IMR-90 (cell line): Measurements from ENCODE around the gene SLFNL1. TPM values are rescaled to one million over a fixed set of nuclear protein-coding genes. Genes with fewer than 3 reads are reported as not detected.

Experiments used
- ATAC-seq: fragments of 200-7000 bp; cut with Tn5 transposase; 2 replicates; pipeline ENCODE4 v1.9.1; 2020; ENCODE audit warnings: low read depth, mild to moderate bottlenecking, moderate library complexity
- BruUV-seq: library from RNA; stranded (reverse); fragments of 400-500 nt; replicated peaks from 2 replicates; lab custom pipeline; 2021; lab: Mats Ljungman, UMichigan
- CTCF ChIA-PET: fragments of 300-600 bp; formaldehyde crosslinking; extraction: SDS; loops from one replicate; lab custom pipeline; 2021; ENCODE audit warnings: antibody characterized with exemption; lab: Yijun Ruan, JAX
- POLR2A ChIA-PET: fragments of 300-600 bp; sonication (Branson Sonifier 250); formaldehyde crosslinking; loops from one replicate; lab custom pipeline; 2022; ENCODE audit warnings: antibody characterized with exemption; ENCODE audit not compliant: unreplicated experiment; lab: Charles Lee
- DNase-seq: peaks from one replicate; pipeline ENCODE4 v3.0.0; 2013
- H2AFZ ChIP-seq: replicated peaks from 2 replicates; pipeline ENCODE3; 2013; ENCODE audit warnings: low read length, mild to moderate bottlenecking; ENCODE audit not compliant: poor library complexity
- H2AK5ac ChIP-seq: 2 replicates; pipeline ENCODE4 v1.6.1; 2013; ENCODE audit warnings: low read depth, low read length, inconsistent platforms
- H2AK9ac ChIP-seq: replicated peaks from 2 replicates; pipeline ENCODE3; 2013; ENCODE audit warnings: mild to moderate bottlenecking, low read depth, low read length, moderate library complexity; ENCODE audit not compliant: poor library complexity
- H2BK120ac ChIP-seq: 2 replicates; pipeline ENCODE4 v1.6.1; 2013; ENCODE audit warnings: low read depth, low read length, inconsistent platforms
- H2BK15ac ChIP-seq: 3 replicates; pipeline ENCODE4 v1.6.1; 2013; ENCODE audit warnings: low read depth, low read length, inconsistent platforms
- H2BK20ac ChIP-seq: 2 replicates; pipeline ENCODE4 v1.6.1; 2013; ENCODE audit warnings: low read depth, mild to moderate bottlenecking, inconsistent platforms, low read length, moderate library complexity
- H2BK5ac ChIP-seq: 2 replicates; pipeline ENCODE4 v1.6.1; 2013; ENCODE audit warnings: mild to moderate bottlenecking, low read depth, low read length, inconsistent platforms; ENCODE audit not compliant: poor library complexity, severe bottlenecking
- H3K14ac ChIP-seq: replicated peaks from 2 replicates; pipeline ENCODE4 v1.6.1; 2013; ENCODE audit warnings: low read depth, low read length, inconsistent platforms
- H3K18ac ChIP-seq: 2 replicates; pipeline ENCODE4 v1.6.1; 2013; ENCODE audit warnings: low read depth, low read length, control low read depth
- H3K23ac ChIP-seq: 2 replicates; pipeline ENCODE4 v1.6.1; 2013; ENCODE audit warnings: low read depth, low read length, inconsistent platforms
- H3K27ac ChIP-seq: 2 replicates; pipeline ENCODE4 v1.5.1; 2013; ENCODE audit warnings: mild to moderate bottlenecking, control low read depth, low read length; ENCODE audit not compliant: insufficient read depth
- H3K27me3 ChIP-seq: 2 replicates; pipeline ENCODE4 v1.6.1; 2013; ENCODE audit warnings: low read length; ENCODE audit not compliant: control insufficient read depth, insufficient read depth
- H3K36me3 ChIP-seq: 2 replicates; pipeline ENCODE4 v1.6.1; 2013; ENCODE audit warnings: low read length, mixed read lengths; ENCODE audit not compliant: control insufficient read depth, insufficient read depth
- H3K4ac ChIP-seq: 2 replicates; pipeline ENCODE4 v1.6.1; 2013; ENCODE audit warnings: low read depth, low read length, inconsistent platforms
- H3K4me1 ChIP-seq: 2 replicates; pipeline ENCODE4 v1.6.1; 2013; ENCODE audit warnings: low read length, mixed read lengths; ENCODE audit not compliant: control insufficient read depth, insufficient read depth
- H3K4me2 ChIP-seq: 2 replicates; pipeline ENCODE4 v1.6.1; 2013; ENCODE audit warnings: low read depth, mild to moderate bottlenecking, control low read depth, low read length, moderate library complexity
- H3K4me3 ChIP-seq: 2 replicates; pipeline ENCODE4 v1.5.1; 2013; ENCODE audit warnings: low read depth, mild to moderate bottlenecking, control low read depth, low read length, moderate library complexity; ENCODE audit not compliant: insufficient read depth
- H3K56ac ChIP-seq: 2 replicates; pipeline ENCODE4 v1.6.1; 2013; ENCODE audit warnings: low read length, inconsistent platforms; ENCODE audit not compliant: insufficient read depth; ENCODE audit errors: extremely low read depth
- H3K79me1 ChIP-seq, 2 experiments: 2 replicates each; pipeline ENCODE4 v1.6.1; 2013; ENCODE audit warnings: low read length in 2 of 2, inconsistent platforms in 1 of 2, low read depth in 1 of 2
- H3K9ac ChIP-seq: 2 replicates; pipeline ENCODE4 v1.6.1; 2013; ENCODE audit warnings: low read depth, low read length, control low read depth
- H3K9me1 ChIP-seq: 2 replicates; pipeline ENCODE4 v1.6.1; 2013; ENCODE audit warnings: low read length, inconsistent platforms; ENCODE audit not compliant: insufficient read depth
- H3K9me3 ChIP-seq: 2 replicates; pipeline ENCODE4 v1.6.1; 2013; ENCODE audit warnings: low read length; ENCODE audit not compliant: control insufficient read depth, insufficient read depth
- H4K20me1 ChIP-seq: 2 replicates; pipeline ENCODE4 v1.6.1; 2013; ENCODE audit warnings: low read length, inconsistent platforms; ENCODE audit not compliant: insufficient read depth
- H4K5ac ChIP-seq: 2 replicates; pipeline ENCODE4 v1.6.1; 2013; ENCODE audit warnings: mild to moderate bottlenecking, low read depth, low read length, control low read depth
- H4K8ac ChIP-seq, 2 experiments: 2 replicates each; pipeline ENCODE4 v1.6.1; 2013; ENCODE audit warnings: low read depth in 2 of 2, low read length in 2 of 2, control low read depth in 1 of 2, inconsistent platforms in 1 of 2
- H4K91ac ChIP-seq: 2 replicates; pipeline ENCODE4 v1.6.1; 2013; ENCODE audit warnings: low read depth, low read length, inconsistent platforms; ENCODE audit not compliant: insufficient read depth
- BHLHE40 ChIP-seq: fragments of 150-350 bp; IDR thresholded peaks from 2 replicates; pipeline ENCODE4 v1.6.1; 2016; ENCODE audit warnings: mild to moderate bottlenecking, low read depth, low read length
- CTCF ChIP-seq: conservative IDR thresholded peaks from 2 replicates; pipeline ENCODE4 v1.5.1; 2012; ENCODE audit warnings: mild to moderate bottlenecking, low read depth, low read length, improper control_type of control experiment
- ELK1 ChIP-seq: fragments of 150-350 bp; IDR thresholded peaks from 2 replicates; pipeline ENCODE4 v1.6.1; 2016; ENCODE audit warnings: low read depth, mild to moderate bottlenecking, low read length, moderate library complexity, borderline replicate concordance
- FOS ChIP-seq: fragments of 150-350 bp; IDR thresholded peaks from 2 replicates; pipeline ENCODE4 v1.6.1; 2016; ENCODE audit warnings: low read depth, low read length
- MAFK ChIP-seq: IDR thresholded peaks from 2 replicates; pipeline ENCODE4 v1.6.1; 2012; ENCODE audit warnings: low read depth, low read length, improper control_type of control experiment
- MAZ ChIP-seq: IDR thresholded peaks from 2 replicates; pipeline ENCODE4 v1.6.1; 2012; ENCODE audit warnings: low read depth, mild to moderate bottlenecking, low read length, improper control_type of control experiment, moderate library complexity, borderline replicate concordance
- MXI1 ChIP-seq: IDR thresholded peaks from 2 replicates; pipeline ENCODE4 v1.6.1; 2012; ENCODE audit warnings: low read depth, mild to moderate bottlenecking, low read length, moderate library complexity, borderline replicate concordance
- RAD21 ChIP-seq: IDR thresholded peaks from 2 replicates; pipeline ENCODE4 v1.6.1; 2012; ENCODE audit warnings: low read length, improper control_type of control experiment
- RCOR1 ChIP-seq: IDR thresholded peaks from 2 replicates; pipeline ENCODE4 v1.6.1; 2012; ENCODE audit warnings: mild to moderate bottlenecking, low read length, improper control_type of control experiment; ENCODE audit not compliant: insufficient replicate concordance
- RFX5 ChIP-seq: IDR thresholded peaks from 2 replicates; pipeline ENCODE4 v1.8.0; 2012; ENCODE audit warnings: low read depth, mild to moderate bottlenecking, low read length, moderate library complexity
- SMC3 ChIP-seq: fragments of 150-350 bp; IDR thresholded peaks from 2 replicates; pipeline ENCODE4 v1.6.1; 2016; ENCODE audit warnings: low read depth, mild to moderate bottlenecking, antibody characterized with exemption, low read length, moderate library complexity
- USF2 ChIP-seq: fragments of 150-350 bp; IDR thresholded peaks from 2 replicates; pipeline ENCODE4 v1.6.1; 2017; ENCODE audit warnings: mild to moderate bottlenecking, antibody characterized with exemption, low read length, low read depth
- WGBS, 2 experiments: methylation state at CpG; one replicate each; pipeline versions ENCODE4 v1.1.5 to v1.1.7; 2013; ENCODE audit warnings: missing lambda C conversion rate in 2 of 2; ENCODE audit not compliant: insufficient read length in 1 of 2; ENCODE audit errors: extremely low coverage in 2 of 2; 5-methylcytosine and 5-hydroxymethylcytosine counted together
- dilution Hi-C: fragments of 300-500 bp; cut with HindIII; formaldehyde crosslinking; loops from one replicate; pipeline ENCODE4 v1.14.3; 2018; ENCODE audit warnings: low sequenced_read_pairs; ENCODE audit not compliant: unreplicated experiment
- in situ Hi-C: fragments of 300-500 bp; cut with MboI; formaldehyde crosslinking; loops from 3 replicates; pipeline ENCODE4 v1.14.3; 2019; ENCODE audit warnings: low sequenced_read_pairs, inconsistent platforms, mixed read lengths
- intact Hi-C: fragments of 100-400 bp; cut with micrococcal nuclease; formaldehyde crosslinking; loops from 2 replicates; pipeline ENCODE4 v1.10.0; 2022
- polyA plus RNA-seq, 3 experiments: library from polyadenylated mRNA; depleted of rRNA; stranded (reverse); fragments of >200 nt; gene quantifications; 2 replicates each; pipeline ENCODE4 v1.2.3, GENCODE V29; 2012; ENCODE audit warnings: low replicate concordance in 1 of 3
- total RNA-seq: library from RNA; depleted of rRNA; stranded (reverse); fragments of >200 nt; gene quantifications from 2 replicates; pipeline ENCODE4 v1.2.3, GENCODE V29; 2012

The SLFNL1 gene
- total and polyA plus RNA-seq, 2 of the 4 experiments (the other 2 are of a cell fraction), result under 0.01 to 0.09 TPM

- Histone ChIP-seq H3K27me3 (no peaks in the 10 kb centered on the region), H2AK5ac (no peak overlapping the region), H2AK9ac (no peak overlapping the region), H3K9ac (no peak overlapping the region), H3K18ac (no peak overlapping the region), H3K27ac (no peak overlapping the region), H4K91ac (no peak overlapping the region), H4K5ac (no peak overlapping the region), H3K9me3 (no peaks in the 10 kb centered on the region), H4K8ac (no peak overlapping the region), H3K4me1 (no peaks in the 10 kb centered on the region), H2BK15ac (no peak overlapping the region), H3K36me3 (peaks cover 30% of the 10 kb centered on the region), H4K20me1 (no peaks in the 10 kb centered on the region), H2AFZ (no peak overlapping the region), H3K79me1 (no peaks in the 10 kb centered on the region), H3K56ac (no peak overlapping the region), H3K4me3 (no peak overlapping the region), H2BK20ac (no peak overlapping the region), H3K23ac (no peak overlapping the region), H3K9me1 (peaks cover 2% of the 10 kb centered on the region), H2BK120ac (no peak overlapping the region), H3K14ac (no peak overlapping the region), H3K4ac (no peak overlapping the region), H2BK5ac (no peak overlapping the region), H3K4me2 (no peak overlapping the region)
- DNase-seq, result no peak
- BruUV-seq, result no TSS peak
- no peak for TF ChIP-seq FOS
- no peak for TF ChIP-seq SMC3
- TF ChIP-seq MXI1, result no peak
- TF ChIP-seq RFX5, result no peak
- no peak for TF ChIP-seq ELK1
- TF ChIP-seq USF2, result no peak
- TF ChIP-seq MAZ, result no peak
- no peak for TF ChIP-seq BHLHE40
- no peak for TF ChIP-seq MAFK
- TF ChIP-seq CTCF, result no peak
- no peak for TF ChIP-seq RCOR1
- no peak for TF ChIP-seq RAD21
- intact Hi-C loops, result no loop called here
- ChIA-PET CTCF (no interaction called here), POLR2A (interaction anchor here (0.8 kb wide), 1 partner anchor 10 kb away, joined by 3 read pairs; no protein-coding TSS in a partner anchor)
- in situ Hi-C loops, result loop anchor here (25.0 kb wide), 1 partner anchor 375 kb away; no protein-coding TSS in a partner anchor
- dilution Hi-C loops, result no loop called here
- WGBS, 2 experiments, result 100% methylated on average over 2 of the region's 3 CpGs; no CpG with 5 or more reads in 1 of the 2 experiments
- no peak for ATAC-seq
Measured at GRCh38 chr1:41037116-41037903, 15.8 kb upstream of the SLFNL1 start.
